GM18868 (cell line): ENCODE measurements around the gene GRPEL1.
A peak's percentile ranks its signal among the peaks of the same experiment; 100 is the strongest.

Experiments
- ATAC-seq: cut with Tn5 transposase; IDR thresholded peaks from one replicate; pipeline ENCODE4 v1.9.1; 2021; ENCODE audit warnings: mild to moderate bottlenecking, moderate library complexity; ENCODE audit not compliant: unreplicated experiment

The GRPEL1 gene

GRCh38 chr4:7045961-7046921 is 21.6 kb downstream of the GRPEL1 start:
- no peak for ATAC-seq

GRCh38 chr4:7045553-7045952 is 22.3 kb downstream of the GRPEL1 start:
- ATAC-seq: no peak

- no peak for ATAC-seq
Observed at GRCh38 chr4:7044137-7044930, 23.5 kb downstream of the GRPEL1 start.

- peak; percentile 27 for ATAC-seq
Observed at GRCh38 chr4:7043284-7044136, 24.4 kb downstream of the GRPEL1 start, which contains the start of gene TADA2B. TSS of gene TADA2B (plus strand) at chr4:7043372. CDS start at chr4:7043580, 208 bp downstream.

GRCh38 chr4:7042503-7043283 is 25.2 kb downstream of the GRPEL1 start:
- peak; percentile 82 for ATAC-seq

- no peak for ATAC-seq
Observed at GRCh38 chr4:7041801-7042502, 25.9 kb downstream of the GRPEL1 start.

GRCh38 chr4:7041246-7041645 is 26.6 kb downstream of the GRPEL1 start:
- ATAC-seq: no peak

- ATAC-seq: no peak
Observed at GRCh38 chr4:7040765-7041164, 27.1 kb downstream of the GRPEL1 start.

GRCh38 chr4:7037425-7037824 is 30.4 kb downstream of the GRPEL1 start:
- no peak for ATAC-seq

GRCh38 chr4:7034262-7035081 is 33.4 kb downstream of the GRPEL1 start:
- no peak for ATAC-seq

- ATAC-seq: no peak
Observed at GRCh38 chr4:7032596-7032995, 35.3 kb downstream of the GRPEL1 start.

GRCh38 chr4:7031558-7032449 is 36.1 kb downstream of the GRPEL1 start:
- no peak for ATAC-seq

GRCh38 chr4:7030856-7031255 is 37.0 kb downstream of the GRPEL1 start:
- ATAC-seq: no peak

- no peak for ATAC-seq
Observed at GRCh38 chr4:7029921-7030320, 37.9 kb downstream of the GRPEL1 start.

GRCh38 chr4:7029212-7029611 is 38.7 kb downstream of the GRPEL1 start:
- no peak for ATAC-seq

- ATAC-seq: no peak
Observed at GRCh38 chr4:7027913-7028312, 40.0 kb downstream of the GRPEL1 start.

- ATAC-seq: no peak
Observed at GRCh38 chr4:7027284-7027683, 40.6 kb downstream of the GRPEL1 start.

GRCh38 chr4:7026107-7026506 is 41.8 kb downstream of the GRPEL1 start:
- no peak for ATAC-seq
